ENCODE results near the gene KMT2A. TPM values are rescaled to one million over a fixed set of nuclear protein-coding genes. Genes with fewer than 3 reads are reported as not detected.
A peak's percentile ranks its signal among the peaks of the same experiment; 100 is the strongest.

The KMT2A gene
- total RNA-seq, 1 experiment from 2014 or later = 116 TPM

DNA sequence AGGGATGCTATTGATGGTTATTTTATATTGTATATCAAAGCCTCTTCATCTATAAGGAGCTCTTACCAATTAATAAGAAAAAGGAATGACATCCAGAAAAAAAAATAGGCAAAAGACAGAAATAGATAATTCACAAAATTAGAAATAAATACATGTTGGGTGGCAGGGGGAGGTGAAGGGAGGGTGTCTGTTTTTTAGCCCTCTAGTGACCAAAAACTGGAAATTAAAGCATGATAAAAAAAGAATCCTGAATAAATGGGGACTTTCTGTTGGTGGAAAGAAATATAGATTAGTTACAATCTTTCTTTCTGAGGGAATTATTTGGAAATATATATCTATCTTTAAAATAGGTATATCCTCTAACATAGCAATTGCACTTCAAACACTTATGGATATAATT is 49.0 kb downstream of the KMT2A start:
- TF ChIP-seq, protein P1, sequence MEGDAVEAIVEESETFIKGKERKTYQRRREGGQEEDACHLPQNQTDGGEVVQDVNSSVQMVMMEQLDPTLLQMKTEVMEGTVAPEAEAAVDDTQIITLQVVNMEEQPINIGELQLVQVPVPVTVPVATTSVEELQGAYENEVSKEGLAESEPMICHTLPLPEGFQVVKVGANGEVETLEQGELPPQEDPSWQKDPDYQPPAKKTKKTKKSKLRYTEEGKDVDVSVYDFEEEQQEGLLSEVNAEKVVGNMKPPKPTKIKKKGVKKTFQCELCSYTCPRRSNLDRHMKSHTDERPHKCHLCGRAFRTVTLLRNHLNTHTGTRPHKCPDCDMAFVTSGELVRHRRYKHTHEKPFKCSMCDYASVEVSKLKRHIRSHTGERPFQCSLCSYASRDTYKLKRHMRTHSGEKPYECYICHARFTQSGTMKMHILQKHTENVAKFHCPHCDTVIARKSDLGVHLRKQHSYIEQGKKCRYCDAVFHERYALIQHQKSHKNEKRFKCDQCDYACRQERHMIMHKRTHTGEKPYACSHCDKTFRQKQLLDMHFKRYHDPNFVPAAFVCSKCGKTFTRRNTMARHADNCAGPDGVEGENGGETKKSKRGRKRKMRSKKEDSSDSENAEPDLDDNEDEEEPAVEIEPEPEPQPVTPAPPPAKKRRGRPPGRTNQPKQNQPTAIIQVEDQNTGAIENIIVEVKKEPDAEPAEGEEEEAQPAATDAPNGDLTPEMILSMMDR (conservative IDR thresholded peaks at IDR 0.05; ENCODE audit: low read depth, low read length) = no peak; the same call in 1 of the 2 replicates
- no peak for TF ChIP-seq EZH2 (IDR thresholded peaks at IDR 0.05; ENCODE audit: borderline replicate concordance, low read depth, low read length, poor library complexity, severe bottlenecking)
- no TSS peak for BruUV-seq (replicated peaks)
- POLR2A ChIA-PET (ENCODE audit: low non-redundant PET) = no interaction called here

DNA sequence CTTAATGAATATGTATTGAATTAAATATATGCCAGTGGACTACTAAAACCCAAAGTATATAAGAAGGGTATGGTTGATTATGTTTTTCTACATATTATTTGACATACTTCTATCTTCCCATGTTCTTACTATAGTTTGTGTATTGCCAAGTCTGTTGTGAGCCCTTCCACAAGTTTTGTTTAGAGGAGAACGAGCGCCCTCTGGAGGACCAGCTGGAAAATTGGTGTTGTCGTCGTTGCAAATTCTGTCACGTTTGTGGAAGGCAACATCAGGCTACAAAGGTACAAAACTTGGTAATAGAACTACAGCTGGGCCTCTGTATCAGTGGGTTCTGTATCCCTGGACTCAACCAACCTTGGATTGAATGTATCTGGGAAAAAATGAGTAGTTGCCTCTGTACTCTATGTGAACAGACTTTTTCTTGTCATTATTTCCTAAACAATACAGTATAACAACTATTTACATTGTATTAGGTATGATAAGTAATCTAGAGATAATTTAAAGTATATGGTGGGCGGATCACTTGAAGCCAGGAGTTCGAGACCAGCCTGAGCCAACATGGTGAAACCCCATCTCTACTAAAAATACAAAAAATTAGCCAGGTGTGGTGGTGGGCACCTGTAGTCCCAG is 52.3 kb downstream of the KMT2A start:
- Histone ChIP-seq H3K4me3 (ENCODE audit: low read depth, low read length, poor library complexity, severe bottlenecking) (no peak overlapping the region), H3K4me1 (ENCODE audit: insufficient read depth, low read length, poor library complexity, severe bottlenecking) (no peaks in the 10 kb centered on the region), H3K27ac (ENCODE audit: low read depth, low read length, poor library complexity, severe bottlenecking) (no peak overlapping the region), H3K27me3 (replicated peaks; ENCODE audit: insufficient read depth, low read depth, low read length, poor library complexity) (no peaks in the 10 kb centered on the region), H3K9me3 (ENCODE audit: low read depth, low read length, poor library complexity, severe bottlenecking) (no peaks in the 10 kb centered on the region), H3K36me3 (ENCODE audit: insufficient read depth, low read length, poor library complexity, severe bottlenecking) (peaks cover 91% of the 10 kb centered on the region)
- intact Hi-C loops (cut with micrococcal nuclease; ENCODE audit: unreplicated experiment) = loop anchor here (1.0 to 10.0 kb wide), 6 partner anchors 51 to 336 kb away; partner anchors contain the start of genes ATP5MG, KMT2A and SCN4B
- CTCF ChIA-PET = interaction anchor here (0.7 kb wide), 1 partner anchor 35 kb away, joined by 4 read pairs; no protein-coding TSS in a partner anchor
- POLR2A ChIA-PET (ENCODE audit: low non-redundant PET) = no interaction called here
- TF ChIP-seq, protein P1 (conservative IDR thresholded peaks at IDR 0.05; ENCODE audit: low read depth, low read length) = peak; percentile 97
- no peak for TF ChIP-seq EZH2 (IDR thresholded peaks at IDR 0.05; ENCODE audit: borderline replicate concordance, low read depth, low read length, poor library complexity, severe bottlenecking)
- no TSS peak for BruUV-seq (replicated peaks)
- DNase-seq (ENCODE audit: low spot score) = peak; percentile 83

More for the DNA sequence above, 49.0 kb downstream of the KMT2A start:
- Histone ChIP-seq H3K4me1 (ENCODE audit: insufficient read depth, low read length, poor library complexity, severe bottlenecking) (no peaks in the 10 kb centered on the region), H3K27ac (ENCODE audit: low read depth, low read length, poor library complexity, severe bottlenecking) (no peak overlapping the region), H3K27me3 (replicated peaks; ENCODE audit: insufficient read depth, low read depth, low read length, poor library complexity) (no peaks in the 10 kb centered on the region), H3K9me3 (ENCODE audit: low read depth, low read length, poor library complexity, severe bottlenecking) (no peaks in the 10 kb centered on the region), H3K36me3 (ENCODE audit: insufficient read depth, low read length, poor library complexity, severe bottlenecking) (peaks cover 89% of the 10 kb centered on the region), H3K4me3 (ENCODE audit: low read depth, low read length, poor library complexity, severe bottlenecking) (no peak overlapping the region)
- intact Hi-C loops (cut with micrococcal nuclease; ENCODE audit: unreplicated experiment) = loop anchor here (5.0 to 10.0 kb wide), 5 partner anchors 48 to 333 kb away; partner anchors contain the start of genes ATP5MG, KMT2A and SCN4B
- no peak for DNase-seq (ENCODE audit: low spot score)
- CTCF ChIA-PET = no interaction called here

DNA sequence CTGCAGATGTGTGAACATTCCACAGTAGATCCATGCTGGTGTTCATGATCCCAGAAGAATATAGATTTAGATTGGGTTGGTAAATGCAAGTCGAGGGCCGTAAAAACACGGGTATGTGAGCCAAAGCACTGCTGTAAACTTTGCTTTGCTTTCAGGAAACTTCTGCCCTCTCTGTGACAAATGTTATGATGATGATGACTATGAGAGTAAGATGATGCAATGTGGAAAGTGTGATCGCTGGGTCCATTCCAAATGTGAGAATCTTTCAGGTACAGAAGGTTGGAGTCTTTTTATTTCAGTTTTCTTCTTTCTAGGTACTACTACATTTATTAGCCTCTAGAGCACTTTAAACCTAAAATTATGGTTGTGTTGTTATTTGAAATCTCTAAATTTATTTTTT is 54.7 kb downstream of the KMT2A start:
- Histone ChIP-seq H3K4me1 (ENCODE audit: insufficient read depth, low read length, poor library complexity, severe bottlenecking) (no peaks in the 10 kb centered on the region), H3K36me3 (ENCODE audit: insufficient read depth, low read length, poor library complexity, severe bottlenecking) (peaks cover 92% of the 10 kb centered on the region), H3K9me3 (ENCODE audit: low read depth, low read length, poor library complexity, severe bottlenecking) (no peaks in the 10 kb centered on the region), H3K4me3 (ENCODE audit: low read depth, low read length, poor library complexity, severe bottlenecking) (no peak overlapping the region), H3K27ac (ENCODE audit: low read depth, low read length, poor library complexity, severe bottlenecking) (no peak overlapping the region), H3K27me3 (replicated peaks; ENCODE audit: insufficient read depth, low read depth, low read length, poor library complexity) (no peaks in the 10 kb centered on the region)
- CTCF ChIA-PET = no interaction called here
- intact Hi-C loops (cut with micrococcal nuclease; ENCODE audit: unreplicated experiment) = no loop called here
- TF ChIP-seq EZH2 (IDR thresholded peaks at IDR 0.05; ENCODE audit: borderline replicate concordance, low read depth, low read length, poor library complexity, severe bottlenecking) = no peak
- TF ChIP-seq, protein P1 (conservative IDR thresholded peaks at IDR 0.05; ENCODE audit: low read depth, low read length) = no peak
- DNase-seq (ENCODE audit: low spot score) = no peak
- BruUV-seq (replicated peaks) = no TSS peak
- POLR2A ChIA-PET (ENCODE audit: low non-redundant PET) = no interaction called here

Data from A673 (cell line).